Calu3 (cell line): ENCODE data around the gene BMPR1B. TPM values are rescaled to one million over a fixed set of nuclear protein-coding genes. Genes with fewer than 3 reads are reported as not detected.
"Not testable (repeated sequence)": the region's sequence is repeated elsewhere in the genome, so short reads cannot be mapped to it uniquely, and the experiment has no call there.

ENCODE experiments used
- BruUV-seq: library from RNA; stranded (reverse); fragments of 400-500 nt; replicated peaks from 2 replicates; lab custom pipeline; 2021; lab: Mats Ljungman, UMichigan
- CTCF ChIA-PET: fragments of 300-600 bp; sonication (Branson Sonifier 250); formaldehyde crosslinking; loops from one replicate; lab custom pipeline; 2022; ENCODE audit warnings: antibody characterized with exemption; lab: Charles Lee
- DNase-seq: peaks from one replicate; pipeline ENCODE4 v3.0.0; 2022
- H3K27ac Mint-ChIP-seq: one replicate; pipeline ENCODE4 v1.8.0; 2022; ENCODE audit warnings: mixed read lengths; ENCODE audit not compliant: unreplicated experiment
- H3K27me3 Mint-ChIP-seq: one replicate; pipeline ENCODE4 v1.8.0; 2022; ENCODE audit warnings: mixed read lengths; ENCODE audit not compliant: unreplicated experiment
- H3K36me3 Mint-ChIP-seq: one replicate; pipeline ENCODE4 v1.8.0; 2022; ENCODE audit warnings: mild to moderate bottlenecking, moderate library complexity, mixed read lengths; ENCODE audit not compliant: insufficient read depth, unreplicated experiment
- H3K4me1 Mint-ChIP-seq: one replicate; pipeline ENCODE4 v1.8.0; 2022; ENCODE audit warnings: mild to moderate bottlenecking, low read depth, mixed read lengths; ENCODE audit not compliant: unreplicated experiment
- H3K4me3 Mint-ChIP-seq: one replicate; pipeline ENCODE4 v1.8.0; 2022; ENCODE audit warnings: mild to moderate bottlenecking, low read depth, moderate library complexity, mixed read lengths; ENCODE audit not compliant: unreplicated experiment
- H3K9me3 Mint-ChIP-seq: one replicate; pipeline ENCODE4 v1.8.0; 2022; ENCODE audit warnings: low read depth, mixed read lengths; ENCODE audit not compliant: unreplicated experiment
- CTCF ChIP-seq: fragments of 200-600 bp; IDR thresholded peaks from one replicate; pipeline ENCODE4 v1.8.0; 2022; ENCODE audit warnings: antibody characterized with exemption; ENCODE audit not compliant: unreplicated experiment
- intact Hi-C: fragments of 100-400 bp; cut with micrococcal nuclease; formaldehyde crosslinking; loops from one replicate; pipeline ENCODE4 v1.10.0; 2022; ENCODE audit not compliant: unreplicated experiment
- total RNA-seq: library from RNA; stranded (reverse); gene quantifications from 2 replicates; pipeline ENCODE4 v1.2.3, GENCODE V29; 2022

BMPR1B gene
- total RNA-seq, 1 experiment from 2014 or later = 9.2 TPM

DNA sequence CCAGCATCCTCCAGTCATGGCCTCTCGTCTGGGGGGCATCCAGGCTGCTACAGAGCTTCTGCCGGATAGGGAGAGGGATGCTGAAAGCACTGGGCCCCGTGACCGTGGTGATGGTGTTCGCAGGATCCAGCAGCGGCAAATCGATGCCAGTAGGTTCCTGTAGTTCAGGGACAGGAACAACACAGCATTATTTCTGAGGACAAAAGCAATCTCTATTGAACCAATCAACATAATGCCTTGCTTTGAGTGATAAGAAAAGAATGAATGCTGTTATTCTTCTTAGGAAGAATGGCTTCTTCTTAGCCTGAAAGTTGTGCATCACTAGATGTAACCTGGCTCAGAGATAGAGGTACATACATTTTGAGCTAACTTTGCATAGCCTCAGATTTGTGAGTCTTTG lies 412.4 kb downstream of the BMPR1B start:
- Mint-ChIP-seq H3K27ac (no peak overlapping the region), H3K9me3 (no peaks in the 10 kb centered on the region), H3K4me3 (no peak overlapping the region), H3K4me1 (no peaks in the 10 kb centered on the region), H3K36me3 (no peaks in the 10 kb centered on the region), H3K27me3 (no peaks in the 10 kb centered on the region)
- intact Hi-C loops = no loop called here
- CTCF ChIA-PET = no interaction called here
- no TSS peak for BruUV-seq
- no peak for DNase-seq
- no peak for TF ChIP-seq CTCF

GRCh38 chr4:95171377-95171776 lies 413.6 kb downstream of the BMPR1B start:
- H3K4me3 Mint-ChIP-seq, H3K27ac Mint-ChIP-seq, H3K4me1 Mint-ChIP-seq, CTCF ChIA-PET, H3K9me3 Mint-ChIP-seq, H3K36me3 Mint-ChIP-seq, BruUV-seq, intact Hi-C loops, H3K27me3 Mint-ChIP-seq, DNase-seq: not testable (repeated sequence)

DNA sequence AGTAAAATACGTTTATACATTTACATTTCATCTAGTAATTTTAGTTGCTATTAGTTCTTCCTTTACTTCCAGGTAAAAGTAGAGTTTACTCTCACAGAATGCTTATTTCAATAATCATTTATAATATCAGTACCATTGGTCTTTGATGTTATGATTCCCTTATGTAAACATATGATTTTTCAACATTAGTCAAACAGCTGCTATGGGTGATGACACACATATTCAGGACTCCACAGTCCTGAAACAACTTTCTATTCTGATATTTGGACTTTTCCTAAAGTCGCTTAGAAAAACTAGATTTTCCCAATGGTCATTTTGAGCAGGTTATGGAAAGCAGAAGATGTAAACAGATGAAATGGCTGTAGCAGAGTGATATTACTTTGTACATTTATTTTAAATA lies 421.2 kb downstream of the BMPR1B start:
- Mint-ChIP-seq H3K27ac (no peak overlapping the region), H3K4me1 (no peaks in the 10 kb centered on the region), H3K4me3 (no peak overlapping the region), H3K36me3 (no peaks in the 10 kb centered on the region), H3K27me3 (no peaks in the 10 kb centered on the region), H3K9me3 (no peaks in the 10 kb centered on the region)
- BruUV-seq = no TSS peak
- no peak for DNase-seq
- intact Hi-C loops = no loop called here
- CTCF ChIA-PET = interaction anchor here (0.7 kb wide), 1 partner anchor 331 kb away, joined by 3 read pairs; no protein-coding TSS in a partner anchor
- no peak for TF ChIP-seq CTCF

DNA sequence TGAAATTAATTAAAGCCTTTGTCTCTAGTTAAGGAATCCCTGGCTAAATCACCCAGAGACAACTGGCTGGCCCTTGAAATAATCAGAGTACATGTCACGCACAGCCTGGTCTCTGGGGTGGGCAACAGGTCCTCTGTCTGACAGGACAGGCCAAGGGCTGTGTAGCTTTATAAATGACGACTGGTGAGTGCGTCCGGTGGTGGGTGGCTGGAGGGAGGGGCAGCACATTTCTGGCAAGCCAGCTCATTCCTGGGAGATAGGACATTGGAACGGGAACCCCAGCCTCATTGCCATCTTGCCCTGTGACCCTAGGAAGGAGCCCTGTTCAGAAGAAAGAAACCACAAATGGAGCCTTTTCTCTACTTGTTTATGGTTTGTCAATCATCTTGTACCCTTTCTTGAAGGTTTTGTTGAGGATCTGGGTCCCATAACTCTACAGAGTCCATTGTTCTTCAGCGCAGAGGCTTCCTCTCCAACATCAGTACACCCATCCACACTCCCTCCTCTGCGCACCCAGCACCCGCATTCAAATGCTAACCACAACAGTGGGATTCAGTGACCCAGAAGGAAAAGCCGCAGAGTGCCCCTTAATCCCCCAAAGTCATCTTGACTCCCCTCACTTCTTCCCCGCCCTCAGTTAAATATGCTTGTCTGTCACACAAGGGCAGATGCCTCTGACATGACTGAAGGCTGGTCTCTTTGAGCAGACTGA lies 422.9 kb downstream of the BMPR1B start:
- Mint-ChIP-seq H3K27ac (no peak overlapping the region), H3K4me3 (no peak overlapping the region), H3K27me3 (no peaks in the 10 kb centered on the region), H3K9me3 (no peaks in the 10 kb centered on the region), H3K36me3 (no peaks in the 10 kb centered on the region), H3K4me1 (no peaks in the 10 kb centered on the region)
- BruUV-seq = no TSS peak
- intact Hi-C loops = no loop called here
- TF ChIP-seq CTCF = no peak
- CTCF ChIA-PET = no interaction called here
- DNase-seq = no peak

GRCh38 chr4:95181243-95181995 lies 423.7 kb downstream of the BMPR1B start:
- no peaks in the 10 kb centered on the region for H3K27me3 Mint-ChIP-seq
- BruUV-seq = no TSS peak
- no peaks in the 10 kb centered on the region for H3K9me3 Mint-ChIP-seq
- H3K36me3 Mint-ChIP-seq = no peaks in the 10 kb centered on the region
- no peak overlapping the region for H3K27ac Mint-ChIP-seq
- no peak overlapping the region for H3K4me3 Mint-ChIP-seq
- intact Hi-C loops = no loop called here
- DNase-seq = no peak
- no peak for TF ChIP-seq CTCF
- no peaks in the 10 kb centered on the region for H3K4me1 Mint-ChIP-seq
- CTCF ChIA-PET = no interaction called here
